ENCODE results near the gene TRPM3. TPM values are rescaled to one million over a fixed set of nuclear protein-coding genes. Genes with fewer than 3 reads are reported as not detected.

The TRPM3 gene
- total and polyA plus RNA-seq, 9 of the 15 experiments (the other 6 are each of a cell fraction or from before 2014, with no cell fraction given), result 0.04 TPM; not detected in 8

DNA sequence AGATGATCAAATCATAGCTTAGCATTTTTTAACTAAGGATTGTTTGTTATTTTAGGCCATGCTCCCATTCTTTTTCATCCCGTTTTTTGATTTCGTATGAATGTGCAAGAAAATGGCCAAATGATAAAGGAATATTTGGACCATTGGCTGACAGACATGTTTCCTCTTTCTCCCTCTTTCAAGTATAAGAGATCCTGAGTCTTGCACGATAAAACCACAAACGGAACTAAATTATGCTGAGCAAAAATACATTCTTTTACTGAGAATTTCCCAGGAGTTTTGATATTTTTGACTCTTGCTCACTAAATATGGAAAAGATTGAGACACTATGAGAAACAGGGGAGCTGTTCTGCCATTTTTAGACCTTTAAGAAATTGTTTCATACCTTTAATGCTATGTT lies 616.6 kb downstream of the TRPM3 start (continued):
- TF ChIP-seq, protein P1, sequence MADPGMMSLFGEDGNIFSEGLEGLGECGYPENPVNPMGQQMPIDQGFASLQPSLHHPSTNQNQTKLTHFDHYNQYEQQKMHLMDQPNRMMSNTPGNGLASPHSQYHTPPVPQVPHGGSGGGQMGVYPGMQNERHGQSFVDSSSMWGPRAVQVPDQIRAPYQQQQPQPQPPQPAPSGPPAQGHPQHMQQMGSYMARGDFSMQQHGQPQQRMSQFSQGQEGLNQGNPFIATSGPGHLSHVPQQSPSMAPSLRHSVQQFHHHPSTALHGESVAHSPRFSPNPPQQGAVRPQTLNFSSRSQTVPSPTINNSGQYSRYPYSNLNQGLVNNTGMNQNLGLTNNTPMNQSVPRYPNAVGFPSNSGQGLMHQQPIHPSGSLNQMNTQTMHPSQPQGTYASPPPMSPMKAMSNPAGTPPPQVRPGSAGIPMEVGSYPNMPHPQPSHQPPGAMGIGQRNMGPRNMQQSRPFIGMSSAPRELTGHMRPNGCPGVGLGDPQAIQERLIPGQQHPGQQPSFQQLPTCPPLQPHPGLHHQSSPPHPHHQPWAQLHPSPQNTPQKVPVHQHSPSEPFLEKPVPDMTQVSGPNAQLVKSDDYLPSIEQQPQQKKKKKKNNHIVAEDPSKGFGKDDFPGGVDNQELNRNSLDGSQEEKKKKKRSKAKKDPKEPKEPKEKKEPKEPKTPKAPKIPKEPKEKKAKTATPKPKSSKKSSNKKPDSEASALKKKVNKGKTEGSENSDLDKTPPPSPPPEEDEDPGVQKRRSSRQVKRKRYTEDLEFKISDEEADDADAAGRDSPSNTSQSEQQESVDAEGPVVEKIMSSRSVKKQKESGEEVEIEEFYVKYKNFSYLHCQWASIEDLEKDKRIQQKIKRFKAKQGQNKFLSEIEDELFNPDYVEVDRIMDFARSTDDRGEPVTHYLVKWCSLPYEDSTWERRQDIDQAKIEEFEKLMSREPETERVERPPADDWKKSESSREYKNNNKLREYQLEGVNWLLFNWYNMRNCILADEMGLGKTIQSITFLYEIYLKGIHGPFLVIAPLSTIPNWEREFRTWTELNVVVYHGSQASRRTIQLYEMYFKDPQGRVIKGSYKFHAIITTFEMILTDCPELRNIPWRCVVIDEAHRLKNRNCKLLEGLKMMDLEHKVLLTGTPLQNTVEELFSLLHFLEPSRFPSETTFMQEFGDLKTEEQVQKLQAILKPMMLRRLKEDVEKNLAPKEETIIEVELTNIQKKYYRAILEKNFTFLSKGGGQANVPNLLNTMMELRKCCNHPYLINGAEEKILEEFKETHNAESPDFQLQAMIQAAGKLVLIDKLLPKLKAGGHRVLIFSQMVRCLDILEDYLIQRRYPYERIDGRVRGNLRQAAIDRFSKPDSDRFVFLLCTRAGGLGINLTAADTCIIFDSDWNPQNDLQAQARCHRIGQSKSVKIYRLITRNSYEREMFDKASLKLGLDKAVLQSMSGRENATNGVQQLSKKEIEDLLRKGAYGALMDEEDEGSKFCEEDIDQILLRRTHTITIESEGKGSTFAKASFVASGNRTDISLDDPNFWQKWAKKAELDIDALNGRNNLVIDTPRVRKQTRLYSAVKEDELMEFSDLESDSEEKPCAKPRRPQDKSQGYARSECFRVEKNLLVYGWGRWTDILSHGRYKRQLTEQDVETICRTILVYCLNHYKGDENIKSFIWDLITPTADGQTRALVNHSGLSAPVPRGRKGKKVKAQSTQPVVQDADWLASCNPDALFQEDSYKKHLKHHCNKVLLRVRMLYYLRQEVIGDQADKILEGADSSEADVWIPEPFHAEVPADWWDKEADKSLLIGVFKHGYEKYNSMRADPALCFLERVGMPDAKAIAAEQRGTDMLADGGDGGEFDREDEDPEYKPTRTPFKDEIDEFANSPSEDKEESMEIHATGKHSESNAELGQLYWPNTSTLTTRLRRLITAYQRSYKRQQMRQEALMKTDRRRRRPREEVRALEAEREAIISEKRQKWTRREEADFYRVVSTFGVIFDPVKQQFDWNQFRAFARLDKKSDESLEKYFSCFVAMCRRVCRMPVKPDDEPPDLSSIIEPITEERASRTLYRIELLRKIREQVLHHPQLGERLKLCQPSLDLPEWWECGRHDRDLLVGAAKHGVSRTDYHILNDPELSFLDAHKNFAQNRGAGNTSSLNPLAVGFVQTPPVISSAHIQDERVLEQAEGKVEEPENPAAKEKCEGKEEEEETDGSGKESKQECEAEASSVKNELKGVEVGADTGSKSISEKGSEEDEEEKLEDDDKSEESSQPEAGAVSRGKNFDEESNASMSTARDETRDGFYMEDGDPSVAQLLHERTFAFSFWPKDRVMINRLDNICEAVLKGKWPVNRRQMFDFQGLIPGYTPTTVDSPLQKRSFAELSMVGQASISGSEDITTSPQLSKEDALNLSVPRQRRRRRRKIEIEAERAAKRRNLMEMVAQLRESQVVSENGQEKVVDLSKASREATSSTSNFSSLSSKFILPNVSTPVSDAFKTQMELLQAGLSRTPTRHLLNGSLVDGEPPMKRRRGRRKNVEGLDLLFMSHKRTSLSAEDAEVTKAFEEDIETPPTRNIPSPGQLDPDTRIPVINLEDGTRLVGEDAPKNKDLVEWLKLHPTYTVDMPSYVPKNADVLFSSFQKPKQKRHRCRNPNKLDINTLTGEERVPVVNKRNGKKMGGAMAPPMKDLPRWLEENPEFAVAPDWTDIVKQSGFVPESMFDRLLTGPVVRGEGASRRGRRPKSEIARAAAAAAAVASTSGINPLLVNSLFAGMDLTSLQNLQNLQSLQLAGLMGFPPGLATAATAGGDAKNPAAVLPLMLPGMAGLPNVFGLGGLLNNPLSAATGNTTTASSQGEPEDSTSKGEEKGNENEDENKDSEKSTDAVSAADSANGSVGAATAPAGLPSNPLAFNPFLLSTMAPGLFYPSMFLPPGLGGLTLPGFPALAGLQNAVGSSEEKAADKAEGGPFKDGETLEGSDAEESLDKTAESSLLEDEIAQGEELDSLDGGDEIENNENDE (IDR thresholded peaks at IDR 0.05; ENCODE audit: low read depth, low read length), result no peak
- no peak for TF ChIP-seq RFX5 (IDR thresholded peaks at IDR 0.05; ENCODE audit: low read depth, low read length)
- TF ChIP-seq FOXM1 (IDR thresholded peaks at IDR 0.05; ENCODE audit: low read depth), result no peak
- TF ChIP-seq FOXM1 (CRISPR knock-in tag; IDR thresholded peaks at IDR 0.05; ENCODE audit: low read depth), result no peak
- TF ChIP-seq RBM34 (IDR thresholded peaks at IDR 0.05; ENCODE audit: borderline replicate concordance, insufficient read depth, low read length), result no peak
- no peak for TF ChIP-seq SUPT5H (IDR thresholded peaks at IDR 0.05)
- TF ChIP-seq HNRNPL (IDR thresholded peaks at IDR 0.05; ENCODE audit: low read depth, low read length), result no peak
- no peak for TF ChIP-seq ZNF707 (CRISPR knock-in tag; conservative IDR thresholded peaks at IDR 0.05)
- TF ChIP-seq RFX1 (IDR thresholded peaks at IDR 0.05), result no peak

All from K562 (cell line).